Fibroblast of skin of right quadriceps (primary cell): Measurements from ENCODE around the gene TNKS2.
"Not testable (repeated sequence)": the region's sequence is repeated elsewhere in the genome, so short reads cannot be mapped to it uniquely, and the experiment has no call there.

Experiments used
- DNase-seq: peaks from one replicate; pipeline ENCODE4 v3.0.0-alpha.2; 2013

Gene TNKS2

GRCh38 chr10:91879515-91880170, 81.4 kb downstream of the TNKS2 start:
- no peak for DNase-seq

GRCh38 chr10:91880310-91880709, 82.1 kb downstream of the TNKS2 start:
- DNase-seq = no peak

- DNase-seq = peak; percentile 50
These were observed 85.6 kb downstream of the TNKS2 start for GRCh38 chr10:91883549-91884444.

- no peak for DNase-seq
These were observed 86.3 kb downstream of the TNKS2 start for GRCh38 chr10:91884536-91884935.

DNA sequence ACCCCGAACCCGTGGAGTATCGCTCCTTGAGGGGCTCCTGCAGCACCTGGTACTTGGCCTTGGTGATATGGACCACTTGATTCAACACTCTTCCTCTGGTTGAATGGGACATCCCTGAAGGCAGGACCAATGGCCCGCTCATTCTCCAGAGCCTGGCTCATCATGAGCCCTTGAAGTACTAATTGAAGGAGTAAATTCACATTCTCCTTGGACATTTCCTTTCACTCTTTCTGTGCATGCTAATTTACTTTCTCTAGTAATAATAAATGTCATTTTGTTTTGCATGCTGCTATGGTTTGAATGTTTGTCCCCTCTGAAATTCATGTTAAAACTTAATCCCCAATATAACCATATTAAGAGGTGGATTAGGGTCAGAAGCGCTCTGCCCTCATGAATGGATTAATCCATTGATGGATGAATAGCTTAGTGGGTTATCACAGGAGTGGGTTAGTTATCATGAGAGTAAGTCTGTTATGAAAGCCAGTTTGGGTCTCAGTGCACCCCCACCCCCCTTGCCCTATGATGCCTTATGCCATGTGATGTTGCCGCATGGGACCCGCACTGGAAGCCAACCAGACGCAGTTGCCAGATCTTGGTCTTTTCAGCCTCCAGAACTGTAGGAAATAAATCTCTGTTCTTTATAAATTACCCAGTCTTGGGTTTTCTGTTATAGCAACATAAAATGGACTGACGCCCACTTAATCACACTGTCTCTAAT, 87.3 kb downstream of the TNKS2 start:
- DNase-seq = no peak

DNA sequence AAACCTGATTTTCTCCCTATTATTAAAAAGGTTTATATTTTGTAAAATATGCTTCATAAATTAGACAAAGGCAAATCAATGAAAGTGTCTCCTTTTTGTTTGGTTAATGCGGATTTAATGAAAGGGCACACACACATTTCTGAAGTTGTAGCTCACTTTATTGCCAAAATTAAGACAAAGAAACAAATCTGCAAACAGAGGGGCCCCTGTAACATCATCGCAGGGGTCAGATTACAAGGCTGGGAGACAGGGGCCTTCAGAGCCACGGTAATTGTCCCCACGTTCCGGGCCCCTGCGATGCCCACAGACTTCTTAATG, 88.7 kb downstream of the TNKS2 start:
- no peak for DNase-seq

GRCh38 chr10:91887272-91888076, 89.2 kb downstream of the TNKS2 start:
- peak; percentile 46 for DNase-seq

- DNase-seq = peak; percentile 14
These were observed 93.1 kb downstream of the TNKS2 start for GRCh38 chr10:91891125-91892001.

DNA sequence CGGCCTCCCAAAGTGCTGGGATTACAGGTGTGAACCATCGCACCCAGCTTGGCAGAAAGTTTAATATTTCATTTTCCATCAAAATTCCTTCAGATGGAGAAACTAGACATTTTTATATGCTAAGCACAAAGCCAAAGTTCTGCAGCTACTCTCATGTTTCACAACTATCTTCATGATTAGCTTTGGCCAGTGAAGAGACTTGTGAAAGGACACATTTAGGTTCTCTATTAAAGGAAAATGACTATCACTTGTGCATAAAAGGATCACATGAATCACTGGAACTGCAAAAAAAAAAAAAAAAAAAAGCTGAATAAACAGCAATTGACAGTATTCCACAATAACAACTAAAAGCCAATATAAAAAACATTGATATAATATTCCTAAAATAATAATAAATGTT, 94.8 kb downstream of the TNKS2 start:
- DNase-seq = no peak

GRCh38 chr10:91894261-91894685, 96.0 kb downstream of the TNKS2 start:
- DNase-seq = not testable (repeated sequence)

DNA sequence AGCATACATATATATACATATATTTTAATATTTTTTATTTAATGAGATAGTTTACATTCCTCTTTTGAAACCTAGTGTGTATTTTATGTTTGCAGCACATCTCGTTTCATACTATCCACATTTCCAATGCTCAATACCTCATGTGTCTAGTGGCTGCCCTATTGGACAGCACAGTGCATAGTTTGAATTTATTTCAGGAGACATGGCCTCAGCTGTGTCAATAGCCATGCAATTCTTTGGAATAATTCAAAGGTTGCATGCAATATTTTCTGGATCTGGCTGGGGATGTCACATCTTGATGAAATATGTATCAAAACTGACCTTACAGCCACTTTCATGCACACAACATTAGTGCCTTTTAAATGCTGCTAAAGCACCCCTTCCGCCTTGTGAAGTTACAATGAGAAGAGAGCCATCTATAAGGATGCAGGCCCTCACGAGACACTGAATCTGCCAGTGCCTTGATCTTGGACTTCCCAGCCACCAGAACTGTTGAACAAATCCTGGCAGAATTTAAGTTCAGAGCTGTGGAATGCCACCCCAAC, 98.1 kb downstream of the TNKS2 start:
- no peak for DNase-seq

DNA sequence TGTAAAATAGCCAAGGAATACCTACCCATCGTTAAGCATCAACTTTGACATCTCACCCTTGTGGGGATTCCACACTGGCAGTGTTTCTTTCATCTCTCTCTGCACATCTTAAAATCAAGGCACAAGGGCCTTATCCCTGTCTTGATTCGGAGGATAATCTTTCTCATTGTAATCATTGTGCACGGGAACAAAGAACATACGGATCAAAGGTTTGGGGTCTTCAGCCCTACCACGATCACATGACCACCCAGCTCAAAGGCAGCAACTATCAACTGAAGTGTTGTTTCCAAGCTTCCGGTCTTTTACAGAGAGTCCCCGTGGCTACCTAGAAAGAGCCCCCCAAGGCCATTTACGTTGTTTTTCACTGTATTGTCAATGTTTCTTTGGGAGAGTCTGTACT, 99.2 kb downstream of the TNKS2 start:
- DNase-seq = no peak

DNA sequence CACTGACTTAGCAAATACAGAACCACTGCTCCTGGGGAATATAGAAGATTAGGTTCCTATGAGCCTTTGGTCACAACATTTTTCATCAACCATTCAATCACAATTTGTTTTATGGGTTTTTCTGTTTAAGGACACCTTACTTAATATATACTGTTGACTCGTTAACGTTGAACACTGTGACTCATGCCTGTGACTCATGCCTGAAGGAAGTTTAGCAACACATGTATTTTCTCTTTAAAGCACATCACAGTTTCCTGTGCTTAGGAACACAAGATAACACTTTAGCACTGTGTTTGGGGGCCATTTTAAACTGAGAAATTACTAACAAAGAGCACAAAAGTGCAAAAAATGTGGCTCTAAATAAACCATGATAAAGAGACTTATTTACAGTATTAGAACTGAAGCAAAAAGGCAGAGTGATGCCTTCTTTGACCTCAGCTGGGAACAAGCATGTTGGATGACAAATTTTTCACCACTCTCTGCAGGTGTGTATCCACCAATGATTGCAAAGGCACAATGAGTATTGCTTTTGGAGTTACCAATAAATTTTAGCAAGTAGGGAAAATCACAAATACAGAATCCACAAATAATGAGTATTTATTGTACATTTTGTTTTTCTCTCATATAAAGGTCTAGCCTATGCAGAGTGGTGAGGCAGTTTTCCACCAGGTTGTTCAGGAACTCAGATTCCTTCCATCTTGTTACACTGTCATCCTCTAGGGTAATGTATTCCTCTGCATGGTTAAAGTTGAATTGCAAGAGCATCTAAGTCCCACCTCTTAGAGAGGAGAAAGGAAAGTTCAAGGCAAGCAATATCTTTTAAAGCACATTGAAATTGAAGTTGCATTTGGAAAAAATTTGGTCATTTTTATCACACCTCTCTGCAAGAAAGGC, 103.8 kb downstream of the TNKS2 start:
- DNase-seq = peak; percentile 91

- no peak for DNase-seq
These were observed 108.9 kb downstream of the TNKS2 start for GRCh38 chr10:91907033-91907594.

GRCh38 chr10:91907914-91908336, 109.7 kb downstream of the TNKS2 start:
- no peak for DNase-seq

- DNase-seq = peak; percentile 74
These were observed 110.3 kb downstream of the TNKS2 start for GRCh38 chr10:91908337-91909116.

DNA sequence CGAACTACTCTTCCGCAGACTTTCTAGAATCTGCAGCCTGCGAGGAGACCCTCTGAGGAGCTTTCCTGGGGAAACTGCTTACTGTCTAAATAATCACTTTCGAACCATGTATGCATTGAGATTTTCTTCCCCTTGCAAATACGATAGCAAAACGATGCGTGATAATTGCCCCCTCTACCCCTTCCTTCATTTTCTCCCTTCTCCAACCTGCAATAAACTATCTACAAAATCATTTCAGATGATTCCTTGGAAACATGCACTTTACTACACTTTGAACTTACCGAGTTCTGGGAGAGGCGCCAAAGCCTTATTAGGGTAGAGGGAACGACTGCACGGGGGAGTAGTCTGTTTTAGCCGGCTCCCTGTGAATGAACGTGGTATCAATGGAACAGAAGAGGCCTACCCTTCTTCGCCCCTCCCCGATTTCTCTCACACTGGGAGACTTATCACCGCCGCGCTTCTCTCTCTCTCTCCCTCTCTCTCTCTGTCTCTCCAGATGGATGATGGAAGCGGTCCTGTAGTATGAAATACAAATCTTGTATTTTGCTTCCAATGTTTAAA, 111.0 kb downstream of the TNKS2 start, which contains the start of gene FGFBP3:
Gene FGFBP3 (minus strand): TSS at position 370 of the 561 bp plus-strand sequence. CDS start 517 bp downstream, outside the sequence.
- DNase-seq = peak; percentile 48

DNA sequence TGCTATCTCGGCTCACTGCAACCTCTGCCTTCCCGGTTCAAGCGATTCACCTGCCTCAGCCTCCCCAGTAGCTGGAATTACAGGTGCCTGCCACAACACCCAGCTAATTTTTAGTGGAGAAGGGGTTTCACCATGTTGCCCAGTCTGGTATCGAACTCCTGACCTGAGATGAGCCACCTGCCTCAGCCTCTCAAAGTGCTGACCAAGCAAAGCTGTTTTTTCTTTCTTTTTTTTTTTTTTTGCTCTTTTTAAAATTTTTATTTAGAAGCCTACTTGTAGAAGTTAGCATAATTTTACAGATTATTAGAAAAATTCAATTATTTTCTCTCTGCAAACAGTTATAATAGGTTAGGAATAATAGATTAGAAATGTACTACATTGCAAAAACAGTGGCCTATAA, 112.2 kb downstream of the TNKS2 start:
- DNase-seq = no peak
